Ovary (tissue), 3 donors: ENCODE measurements around the gene CA11.

Experiments
- POLR2A ChIP-seq: fragments of 450-650 bp; IDR thresholded peaks from one replicate; pipeline ENCODE4 v1.6.1; 2017; ENCODE audit warnings: antibody characterized with exemption, mild to moderate bottlenecking, moderate library complexity
- TF ChIP-seq, protein P1 (sequence below), 3 donors: fragments of 450-650 bp in 2 of 3; fragments of 200-600 bp in 1 of 3; IDR thresholded peaks; one replicate each; pipeline versions ENCODE4 v1.5.1 to v1.8.0; 2016 to 2022; ENCODE audit warnings: antibody characterized with exemption in 3 of 3, mild to moderate bottlenecking in 1 of 3
- donor health status: DM: no; HTN: no; CAD: no.

GRCh38 chr19:48656840-48657474, 11.0 kb upstream of the CA11 start:
- TF ChIP-seq, protein P1, sequence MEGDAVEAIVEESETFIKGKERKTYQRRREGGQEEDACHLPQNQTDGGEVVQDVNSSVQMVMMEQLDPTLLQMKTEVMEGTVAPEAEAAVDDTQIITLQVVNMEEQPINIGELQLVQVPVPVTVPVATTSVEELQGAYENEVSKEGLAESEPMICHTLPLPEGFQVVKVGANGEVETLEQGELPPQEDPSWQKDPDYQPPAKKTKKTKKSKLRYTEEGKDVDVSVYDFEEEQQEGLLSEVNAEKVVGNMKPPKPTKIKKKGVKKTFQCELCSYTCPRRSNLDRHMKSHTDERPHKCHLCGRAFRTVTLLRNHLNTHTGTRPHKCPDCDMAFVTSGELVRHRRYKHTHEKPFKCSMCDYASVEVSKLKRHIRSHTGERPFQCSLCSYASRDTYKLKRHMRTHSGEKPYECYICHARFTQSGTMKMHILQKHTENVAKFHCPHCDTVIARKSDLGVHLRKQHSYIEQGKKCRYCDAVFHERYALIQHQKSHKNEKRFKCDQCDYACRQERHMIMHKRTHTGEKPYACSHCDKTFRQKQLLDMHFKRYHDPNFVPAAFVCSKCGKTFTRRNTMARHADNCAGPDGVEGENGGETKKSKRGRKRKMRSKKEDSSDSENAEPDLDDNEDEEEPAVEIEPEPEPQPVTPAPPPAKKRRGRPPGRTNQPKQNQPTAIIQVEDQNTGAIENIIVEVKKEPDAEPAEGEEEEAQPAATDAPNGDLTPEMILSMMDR (IDR thresholded peaks at IDR 0.05): no peak
- TF ChIP-seq POLR2A: no peak
